A673 (cell line): ENCODE measurements around the gene CMTM1.

Experiments
- EZH2 ChIP-seq: fragments of 200-600 bp; sonication (generic); IDR thresholded peaks from 2 replicates; pipeline ENCODE4 v1.6.1; 2017; ENCODE audit warnings: borderline replicate concordance, low read depth, mild to moderate bottlenecking, mixed read lengths, antibody characterized with exemption, low read length; ENCODE audit not compliant: poor library complexity, severe bottlenecking
- TF ChIP-seq, protein P1 (sequence below): fragments of 300-800, 200-600 bp; sonication (generic); conservative IDR thresholded peaks from 2 replicates; pipeline ENCODE4 v1.5.1; 2017; ENCODE audit warnings: low read depth, mild to moderate bottlenecking, antibody characterized with exemption, low read length, moderate library complexity, mixed read lengths

DNA sequence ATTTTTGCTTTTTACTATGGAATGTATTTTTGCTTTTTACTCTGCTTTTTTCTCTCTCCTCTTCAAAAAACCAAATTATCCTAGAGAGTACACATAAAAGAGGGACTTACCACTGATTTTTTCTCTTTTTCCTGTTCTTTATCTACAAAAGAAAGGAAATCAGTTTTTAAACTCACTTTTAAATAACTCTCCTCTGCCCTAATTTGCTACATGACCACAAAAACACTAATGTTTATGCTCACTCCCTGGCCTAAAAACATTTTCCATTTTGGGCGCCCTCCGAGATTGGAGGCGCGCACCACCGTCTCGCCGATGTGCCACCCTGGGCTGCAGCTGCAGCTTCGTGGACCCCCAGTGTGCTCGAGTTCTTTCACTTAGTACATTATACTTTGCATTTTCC, 17.4 kb upstream of the CMTM1 start:
- TF ChIP-seq, protein P1, sequence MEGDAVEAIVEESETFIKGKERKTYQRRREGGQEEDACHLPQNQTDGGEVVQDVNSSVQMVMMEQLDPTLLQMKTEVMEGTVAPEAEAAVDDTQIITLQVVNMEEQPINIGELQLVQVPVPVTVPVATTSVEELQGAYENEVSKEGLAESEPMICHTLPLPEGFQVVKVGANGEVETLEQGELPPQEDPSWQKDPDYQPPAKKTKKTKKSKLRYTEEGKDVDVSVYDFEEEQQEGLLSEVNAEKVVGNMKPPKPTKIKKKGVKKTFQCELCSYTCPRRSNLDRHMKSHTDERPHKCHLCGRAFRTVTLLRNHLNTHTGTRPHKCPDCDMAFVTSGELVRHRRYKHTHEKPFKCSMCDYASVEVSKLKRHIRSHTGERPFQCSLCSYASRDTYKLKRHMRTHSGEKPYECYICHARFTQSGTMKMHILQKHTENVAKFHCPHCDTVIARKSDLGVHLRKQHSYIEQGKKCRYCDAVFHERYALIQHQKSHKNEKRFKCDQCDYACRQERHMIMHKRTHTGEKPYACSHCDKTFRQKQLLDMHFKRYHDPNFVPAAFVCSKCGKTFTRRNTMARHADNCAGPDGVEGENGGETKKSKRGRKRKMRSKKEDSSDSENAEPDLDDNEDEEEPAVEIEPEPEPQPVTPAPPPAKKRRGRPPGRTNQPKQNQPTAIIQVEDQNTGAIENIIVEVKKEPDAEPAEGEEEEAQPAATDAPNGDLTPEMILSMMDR: no peak
- TF ChIP-seq EZH2: no peak
